HT1080 (cell line): Measurements from ENCODE around the gene CASZ1. TPM values are rescaled to one million over a fixed set of nuclear protein-coding genes. Genes with fewer than 3 reads are reported as not detected.

Experiments
- DNase-seq: peaks from one replicate; pipeline ENCODE4 v3.0.0-alpha.2; 2015; ENCODE audit warnings: low read depth
- total RNA-seq: library from RNA; depleted of rRNA; stranded (reverse); fragments of >200 nt; shearing (Covaris generic); gene quantifications from 2 replicates; pipeline ENCODE4 v1.2.3, GENCODE V29; 2014

Gene CASZ1
- total RNA-seq, 1 experiment from 2014 or later: 1.7 TPM

DNA sequence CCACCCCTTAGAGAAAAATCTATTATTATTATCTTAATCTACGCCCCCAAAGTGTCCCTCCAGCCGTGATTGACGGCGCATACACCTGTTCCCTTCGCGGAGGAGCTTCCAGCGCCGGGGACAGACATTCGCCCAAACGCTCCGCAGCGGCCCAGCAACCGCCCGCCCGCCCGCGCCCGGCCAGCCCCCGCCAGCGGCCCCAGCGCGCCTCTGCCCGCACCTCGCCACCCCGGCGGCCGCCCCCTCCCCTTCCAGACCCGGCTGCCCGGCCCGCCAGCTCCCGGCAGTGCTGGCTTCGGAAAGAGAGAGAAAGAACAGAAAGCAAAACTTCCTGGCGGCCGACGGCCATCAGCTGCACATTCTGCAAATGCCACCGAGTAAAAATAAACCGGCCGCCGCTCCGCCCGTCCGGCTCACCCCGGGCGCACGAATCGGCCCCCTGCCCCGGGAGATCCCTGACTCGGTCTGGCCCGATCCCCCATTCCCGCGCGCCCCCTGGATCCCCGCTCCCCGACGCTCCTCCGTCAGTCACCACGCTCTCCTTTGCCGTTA lies 1.6 kb downstream of the CASZ1 start:
- DNase-seq: no peak

DNA sequence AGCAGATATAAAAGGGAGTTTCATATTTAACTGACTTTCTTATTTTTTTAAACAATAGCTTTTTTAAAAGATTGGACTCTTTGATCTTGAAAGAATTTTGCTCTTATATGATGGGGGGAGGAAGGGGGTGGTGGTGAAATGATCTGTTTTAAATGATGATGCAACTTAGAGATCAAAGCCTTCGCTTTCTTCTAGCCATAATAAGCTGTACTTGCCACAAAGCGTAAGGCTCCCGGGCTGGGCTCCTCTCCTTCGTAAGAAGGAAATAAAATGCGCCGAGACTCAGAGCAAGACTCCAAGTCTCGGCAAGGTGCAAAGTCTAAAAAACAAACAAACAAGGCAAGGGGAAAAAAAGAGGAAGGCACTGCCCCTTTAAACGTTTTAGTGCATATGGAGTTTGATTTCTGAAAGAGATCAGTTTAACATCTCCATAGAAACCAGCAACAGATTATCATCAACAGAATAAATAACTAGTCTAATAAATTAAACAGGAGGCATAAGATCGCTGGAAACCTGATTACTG lies 3.3 kb downstream of the CASZ1 start:
- DNase-seq: no peak

DNA sequence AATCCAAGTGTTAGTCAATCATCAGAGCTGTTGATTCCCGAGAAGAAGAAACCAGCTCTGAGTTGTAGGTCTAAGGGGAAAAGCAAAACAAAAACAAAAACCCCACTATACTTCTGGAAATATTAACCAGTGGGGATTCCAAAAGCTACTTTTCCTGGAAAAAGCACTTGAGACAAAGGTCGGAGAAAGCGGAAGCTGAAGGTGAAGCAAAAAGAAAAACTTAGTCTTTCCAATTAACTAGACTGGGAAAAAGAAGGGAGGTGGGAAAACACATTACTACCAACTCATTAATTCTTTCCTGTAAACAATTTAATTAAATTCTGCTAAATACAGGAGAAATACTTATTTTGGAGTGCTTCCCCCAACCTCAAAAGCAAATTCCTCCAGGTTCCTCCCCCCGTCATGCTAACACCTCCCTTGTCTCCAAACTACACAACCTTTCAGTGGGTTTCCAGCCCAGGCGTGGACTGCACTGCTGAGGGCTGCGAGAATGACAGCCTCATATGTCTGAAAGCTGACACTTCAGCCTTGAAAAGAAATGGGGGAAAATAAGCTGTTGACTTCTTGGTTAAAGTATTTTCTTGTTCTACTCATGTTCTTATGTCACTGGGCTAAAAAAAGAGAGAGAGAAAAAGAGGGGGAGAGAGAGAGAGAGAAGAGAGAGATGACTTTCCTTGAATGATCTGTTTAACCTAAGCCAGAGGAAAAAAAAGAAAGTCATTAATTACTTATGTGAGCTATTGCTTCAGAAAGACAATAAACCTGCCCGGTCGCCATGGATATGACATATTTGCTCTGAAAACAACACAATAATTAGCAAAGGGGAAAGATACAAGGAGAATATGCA lies 5.1 kb downstream of the CASZ1 start:
- DNase-seq: no peak

DNA sequence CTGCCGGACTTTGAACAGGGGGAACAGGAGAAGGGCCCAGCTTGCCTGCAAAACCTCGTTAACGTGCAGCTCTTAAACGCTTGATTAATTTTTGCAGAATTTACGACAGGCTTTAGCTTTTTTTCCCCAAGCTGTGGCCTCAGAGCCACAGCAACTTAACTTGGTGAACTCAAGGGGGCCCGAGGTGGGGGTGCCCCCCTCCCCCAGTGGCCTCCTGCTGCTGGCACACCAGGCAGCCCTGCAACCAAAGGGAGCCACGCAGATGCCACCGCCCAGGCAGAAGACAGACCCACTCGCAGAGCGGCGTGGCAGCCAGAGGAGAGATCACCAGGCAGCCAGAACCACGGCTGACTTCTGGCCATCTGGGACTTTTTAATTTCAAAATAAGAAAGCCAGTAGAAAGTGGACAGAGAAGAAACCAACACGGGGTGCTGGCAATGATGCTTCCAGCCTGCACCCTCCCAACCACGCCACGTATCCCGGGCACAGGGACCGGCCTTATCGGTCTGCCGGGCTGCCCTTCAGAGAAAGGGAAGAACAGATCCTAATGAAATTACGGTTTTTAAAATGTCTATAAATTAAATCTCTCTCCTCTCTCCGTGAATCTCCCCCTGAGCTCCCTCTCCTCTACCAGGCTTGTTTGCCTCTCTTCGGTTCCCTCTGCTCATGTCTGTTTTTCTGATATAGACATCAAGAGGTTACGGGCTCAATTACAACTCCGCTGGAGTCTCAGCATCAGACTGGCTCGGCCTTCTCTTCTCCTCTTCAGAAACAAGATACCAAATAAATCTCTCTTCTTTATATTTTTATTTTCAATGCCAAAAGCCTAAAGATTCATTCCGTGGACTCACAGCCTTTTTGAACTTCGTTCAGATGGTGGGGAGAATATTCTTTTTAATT lies 6.4 kb downstream of the CASZ1 start:
- DNase-seq: no peak

DNA sequence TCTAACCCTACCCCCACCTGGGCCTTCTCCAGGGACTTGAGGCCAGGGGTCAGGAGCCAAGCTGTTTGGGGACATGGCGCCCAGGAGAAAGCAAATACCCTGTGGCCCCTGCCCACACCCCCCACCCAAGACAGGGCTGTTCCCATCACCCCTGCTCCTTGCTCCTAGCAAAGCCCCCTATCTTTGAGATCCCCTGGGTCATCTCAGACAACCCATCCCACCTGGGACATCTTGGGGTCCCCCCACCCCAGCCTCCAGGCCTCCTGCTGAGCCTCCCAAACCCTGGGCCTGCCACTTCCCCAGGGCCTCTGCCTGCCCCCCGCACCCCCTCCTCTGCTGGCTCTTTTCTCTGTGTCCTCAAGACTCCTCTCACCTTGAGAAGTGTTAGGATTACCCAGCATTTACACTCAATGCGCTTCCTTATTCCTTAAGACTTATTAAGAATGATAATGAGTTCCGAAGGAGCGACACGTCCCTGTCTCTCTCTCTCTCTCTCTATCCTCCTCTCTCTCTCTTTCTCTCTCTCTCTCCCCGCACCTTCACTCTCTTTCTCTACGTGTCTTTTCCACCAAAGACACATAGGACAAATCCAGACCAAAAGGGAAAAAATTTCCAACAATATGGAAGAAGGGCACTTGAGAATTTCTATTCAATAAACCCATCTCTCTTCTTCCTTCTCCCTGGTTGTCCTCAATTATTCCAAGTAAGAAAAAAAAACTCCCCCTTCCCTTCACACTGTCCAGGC lies 7.2 kb downstream of the CASZ1 start:
- no peak for DNase-seq

DNA sequence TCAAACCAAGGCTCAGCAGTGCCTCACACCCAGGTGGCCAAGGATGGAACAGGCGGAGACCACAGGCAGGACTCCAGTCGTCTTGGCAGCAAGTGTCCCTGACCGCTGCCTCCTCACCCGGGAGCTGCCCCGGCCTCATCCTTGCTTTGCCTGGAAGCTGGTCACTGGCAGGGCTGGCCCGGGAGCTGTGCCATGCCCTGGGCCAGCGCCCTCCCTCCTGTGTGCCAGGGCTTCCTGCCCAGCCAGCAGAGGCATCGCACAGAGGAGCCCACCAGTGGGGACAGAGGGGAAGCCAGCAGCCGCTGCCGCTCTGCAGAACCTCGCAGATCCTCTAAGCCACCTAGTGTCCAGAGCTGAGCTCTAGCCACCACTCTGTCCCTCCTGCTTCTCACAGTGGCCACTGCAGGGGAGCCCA lies 7.8 kb downstream of the CASZ1 start:
- DNase-seq: peak; percentile 37

DNA sequence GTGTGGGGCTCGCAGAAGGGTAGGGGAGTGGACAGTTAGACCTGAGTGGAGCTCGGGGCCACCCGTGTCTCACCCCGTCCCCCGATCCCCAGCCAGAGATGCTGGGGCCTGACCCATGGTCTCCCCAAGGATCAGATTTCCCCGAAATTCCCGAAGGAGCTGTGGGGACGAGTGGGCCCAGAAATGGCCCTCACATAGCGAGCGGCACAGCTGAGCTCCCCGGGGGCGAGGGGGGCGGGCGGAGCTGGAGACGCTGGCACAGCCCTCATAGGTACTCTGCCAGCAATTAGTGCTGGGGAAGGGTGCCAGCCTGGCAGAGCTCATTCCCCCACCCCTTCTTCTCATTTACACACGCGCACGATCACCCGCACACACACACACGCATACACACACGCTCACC lies 9.2 kb downstream of the CASZ1 start:
- no peak for DNase-seq

DNA sequence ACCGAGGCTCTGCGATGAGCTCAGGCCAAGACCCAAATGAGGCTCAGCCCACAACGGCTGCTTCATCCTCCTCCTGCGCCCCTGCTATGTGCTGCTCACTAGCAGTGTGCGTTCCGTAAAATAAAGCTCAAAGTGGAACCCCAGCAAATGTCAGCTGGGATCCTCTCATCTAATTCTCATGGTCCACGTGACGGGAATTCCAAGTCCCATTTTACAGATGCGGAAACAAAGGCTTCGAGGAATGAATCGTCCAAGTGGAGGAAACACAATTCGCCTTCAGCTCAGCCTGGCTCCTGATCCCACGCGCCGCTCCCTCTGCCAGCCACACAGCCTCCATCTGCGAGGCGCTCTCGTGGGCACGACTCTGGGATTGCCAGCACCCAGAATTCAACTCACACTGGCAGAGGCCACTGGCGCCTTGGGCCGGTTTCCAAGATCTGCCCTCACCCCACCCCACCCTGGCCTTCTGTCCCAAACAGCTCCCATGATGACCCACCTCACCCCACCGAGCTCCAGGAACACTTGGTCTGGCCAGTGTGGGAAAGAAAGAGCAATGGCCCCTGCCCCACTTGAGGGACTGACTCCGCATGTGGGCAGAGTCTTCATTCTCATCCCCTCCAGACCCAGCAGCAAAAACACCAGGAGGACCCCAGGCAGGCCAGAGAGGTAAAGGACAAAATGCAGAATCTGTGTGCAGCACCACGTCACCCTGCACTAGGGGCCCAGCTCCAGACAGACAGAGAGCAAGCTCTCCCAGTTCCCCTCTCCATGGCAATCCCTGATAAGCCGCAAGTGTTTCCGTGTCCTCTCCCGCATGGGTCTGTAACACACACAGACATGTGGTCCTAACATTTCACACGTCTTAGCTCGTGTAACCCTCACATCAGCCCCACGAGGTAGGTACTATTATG lies 10.5 kb downstream of the CASZ1 start:
- no peak for DNase-seq

DNA sequence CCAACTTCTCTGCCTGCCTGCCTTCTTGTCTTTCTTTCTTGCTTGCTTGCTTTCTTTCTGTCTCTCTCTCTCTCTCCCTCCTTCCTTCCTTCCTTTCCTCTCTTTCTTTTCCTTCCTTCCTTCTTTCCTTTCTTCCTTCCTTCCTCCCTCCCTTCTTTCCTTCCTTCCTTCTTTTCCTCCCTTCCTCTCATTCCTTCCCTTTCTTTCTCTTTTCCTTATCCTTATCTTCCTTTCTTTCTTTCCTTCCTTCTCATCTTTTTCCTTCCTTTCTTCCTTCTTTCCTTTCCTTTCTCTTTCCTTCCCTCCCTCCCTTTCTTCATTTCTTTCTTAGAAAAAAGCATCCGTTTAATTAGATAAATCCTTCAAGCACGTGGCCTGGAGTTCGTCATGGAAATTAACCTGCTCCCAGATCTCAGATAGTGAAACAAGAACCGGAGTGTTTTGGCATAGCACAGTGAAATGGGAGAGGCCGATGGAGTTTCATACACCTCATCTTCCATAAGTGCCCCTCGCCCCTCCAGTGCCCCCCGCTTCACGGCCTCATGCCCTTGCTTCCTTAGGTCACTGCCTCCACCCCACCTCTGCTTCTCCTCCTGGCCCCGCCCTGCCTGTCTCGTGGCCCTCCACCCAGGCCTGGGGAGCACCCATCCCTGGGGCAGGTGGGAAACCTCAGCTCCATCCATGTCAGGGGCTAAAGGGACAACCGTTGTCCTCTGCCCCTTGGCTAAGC lies 11.3 kb downstream of the CASZ1 start:
- DNase-seq: no peak

DNA sequence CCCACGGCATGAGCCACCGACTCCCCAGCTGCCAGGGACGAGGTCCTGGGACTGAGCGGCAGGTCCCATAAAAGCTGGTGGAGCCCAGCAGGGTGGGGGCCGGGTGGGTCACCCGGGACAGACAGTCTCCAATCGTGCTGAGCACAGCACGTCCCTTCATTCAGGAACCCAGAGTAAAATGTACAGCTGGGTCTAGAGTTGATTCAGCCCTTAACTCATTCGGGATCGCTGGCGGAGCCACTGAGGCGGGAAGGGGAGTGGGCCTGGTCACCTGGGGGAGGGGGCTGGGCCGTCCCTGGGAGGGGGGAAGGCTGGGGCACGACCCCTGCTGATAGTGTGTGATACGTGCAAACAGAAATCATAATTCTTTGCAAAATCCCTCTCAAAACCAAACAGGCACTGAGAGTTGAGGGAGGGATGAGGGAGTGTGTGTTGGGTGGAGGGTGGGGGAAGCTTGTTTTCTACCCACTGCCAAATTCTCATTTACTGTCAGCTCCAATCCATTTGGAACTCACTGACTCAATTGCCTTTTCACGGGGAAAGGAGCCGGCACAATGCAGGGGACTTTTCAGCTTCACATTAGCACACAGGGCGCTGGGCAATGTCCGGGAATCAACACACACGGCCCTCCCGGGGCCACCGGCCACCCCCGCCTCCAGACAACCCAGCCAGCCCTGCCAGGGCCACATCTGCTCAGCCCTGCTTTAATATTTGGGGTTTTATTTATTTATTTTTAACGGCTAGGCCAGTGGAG lies 13.8 kb downstream of the CASZ1 start:
- no peak for DNase-seq

DNA sequence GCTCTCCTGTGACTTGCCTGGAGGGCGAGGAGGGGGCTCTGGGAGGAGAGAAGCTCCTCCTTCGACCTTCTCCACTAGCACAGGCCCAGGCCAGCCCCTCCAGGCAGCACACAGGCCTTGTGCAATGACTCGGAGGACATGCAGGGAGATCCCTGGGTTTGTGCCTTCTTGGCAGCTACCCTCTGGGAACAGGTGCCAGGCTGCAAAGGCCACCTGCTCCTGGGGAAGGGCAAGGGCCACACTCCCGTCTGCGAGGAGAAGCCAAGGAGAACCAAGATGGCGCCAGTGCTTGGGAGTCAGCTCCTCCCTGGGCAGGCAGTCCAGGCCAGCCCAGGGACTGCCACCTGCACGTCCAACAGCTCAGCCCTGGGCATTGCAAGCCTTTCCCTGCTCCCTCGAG lies 15.3 kb downstream of the CASZ1 start:
- DNase-seq: no peak

DNA sequence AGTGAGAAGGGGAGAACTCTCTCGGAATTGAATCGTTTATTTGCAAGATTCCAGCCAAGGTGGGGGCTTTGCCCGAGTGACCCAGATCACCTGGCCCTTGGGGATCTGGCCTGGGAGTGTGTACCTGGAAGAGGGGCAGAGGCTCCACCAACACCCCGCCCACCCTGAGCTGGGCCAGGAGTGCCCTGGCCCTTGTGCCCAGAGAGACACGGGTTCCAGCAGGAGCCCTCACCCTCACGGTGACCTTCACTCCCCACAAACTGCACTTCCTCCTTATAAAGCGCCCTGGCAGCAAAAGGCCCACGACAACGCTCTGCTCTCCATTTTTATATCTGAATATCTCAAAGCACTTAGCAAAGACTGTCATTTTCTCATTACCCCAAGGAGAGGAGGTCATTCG lies 16.6 kb downstream of the CASZ1 start:
- DNase-seq: no peak

DNA sequence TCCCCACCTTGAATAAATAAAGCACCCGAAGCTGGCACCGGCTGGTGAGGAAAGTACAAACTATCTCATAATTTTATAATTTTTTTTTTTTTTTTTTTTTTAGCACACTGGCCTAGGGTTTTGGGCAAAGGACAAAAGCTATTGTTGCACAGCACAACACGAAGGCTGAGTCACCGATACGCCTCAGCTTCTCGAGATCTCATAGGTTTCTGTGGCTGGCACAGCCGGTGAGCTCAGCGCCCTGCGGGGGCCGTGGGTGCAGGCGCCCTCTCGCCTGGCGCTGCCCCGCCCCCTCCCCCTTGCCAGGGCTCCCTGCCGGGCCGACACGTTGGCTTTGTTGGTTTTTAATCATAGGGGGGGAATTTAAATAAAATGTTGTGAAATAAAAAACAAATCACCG lies 17.2 kb downstream of the CASZ1 start:
- DNase-seq: peak; percentile 77

DNA sequence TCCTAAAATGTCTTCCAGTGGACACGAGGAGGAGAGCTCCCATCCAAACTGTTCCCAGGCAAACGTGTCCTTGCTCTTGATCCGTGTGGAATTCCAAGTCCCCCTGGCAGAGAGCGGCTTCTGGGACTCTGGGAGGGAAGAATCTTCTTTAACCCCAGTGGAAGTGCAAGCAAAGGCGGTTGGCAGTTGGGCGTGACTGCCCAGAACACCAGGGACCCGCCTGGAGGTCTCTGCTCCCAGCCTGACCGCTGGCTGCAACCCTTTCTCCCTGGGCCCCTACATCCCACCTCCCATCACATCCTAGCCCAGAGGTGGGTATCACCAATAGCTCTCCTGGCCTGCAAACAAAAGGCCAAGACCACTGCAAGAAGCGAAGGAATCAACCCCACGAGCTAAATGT lies 17.8 kb downstream of the CASZ1 start:
- no peak for DNase-seq

DNA sequence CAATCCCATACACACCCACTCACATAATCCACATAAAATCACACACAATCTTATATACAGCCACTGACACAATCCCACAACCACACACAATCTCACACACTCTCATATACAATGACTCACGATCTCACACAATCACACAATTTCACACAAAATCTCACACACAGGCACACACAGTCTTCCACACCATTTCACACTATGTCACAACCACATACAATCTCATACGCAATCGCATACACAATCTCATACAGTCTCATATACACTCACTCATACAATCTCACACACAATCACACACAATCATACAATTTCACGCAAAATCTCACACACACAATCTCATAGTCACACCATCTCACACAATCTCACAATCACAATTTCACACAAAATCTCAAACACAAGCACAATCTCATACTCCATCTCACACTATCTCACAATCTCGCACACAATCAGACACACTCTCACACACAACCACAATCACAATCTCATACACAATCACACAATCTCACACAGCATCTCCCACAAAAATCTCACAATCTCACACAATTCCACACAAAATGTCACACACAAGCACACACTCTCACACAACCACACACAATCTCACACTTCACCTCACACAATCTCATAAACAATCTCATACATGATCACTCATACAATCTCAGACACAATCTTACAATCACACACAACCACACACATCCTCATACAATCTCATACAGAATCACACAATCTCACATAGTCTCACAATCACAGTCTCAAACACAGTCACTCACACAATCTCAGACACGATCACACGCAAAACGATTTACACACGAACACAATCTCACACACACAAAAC lies 18.5 kb downstream of the CASZ1 start:
- no peak for DNase-seq

DNA sequence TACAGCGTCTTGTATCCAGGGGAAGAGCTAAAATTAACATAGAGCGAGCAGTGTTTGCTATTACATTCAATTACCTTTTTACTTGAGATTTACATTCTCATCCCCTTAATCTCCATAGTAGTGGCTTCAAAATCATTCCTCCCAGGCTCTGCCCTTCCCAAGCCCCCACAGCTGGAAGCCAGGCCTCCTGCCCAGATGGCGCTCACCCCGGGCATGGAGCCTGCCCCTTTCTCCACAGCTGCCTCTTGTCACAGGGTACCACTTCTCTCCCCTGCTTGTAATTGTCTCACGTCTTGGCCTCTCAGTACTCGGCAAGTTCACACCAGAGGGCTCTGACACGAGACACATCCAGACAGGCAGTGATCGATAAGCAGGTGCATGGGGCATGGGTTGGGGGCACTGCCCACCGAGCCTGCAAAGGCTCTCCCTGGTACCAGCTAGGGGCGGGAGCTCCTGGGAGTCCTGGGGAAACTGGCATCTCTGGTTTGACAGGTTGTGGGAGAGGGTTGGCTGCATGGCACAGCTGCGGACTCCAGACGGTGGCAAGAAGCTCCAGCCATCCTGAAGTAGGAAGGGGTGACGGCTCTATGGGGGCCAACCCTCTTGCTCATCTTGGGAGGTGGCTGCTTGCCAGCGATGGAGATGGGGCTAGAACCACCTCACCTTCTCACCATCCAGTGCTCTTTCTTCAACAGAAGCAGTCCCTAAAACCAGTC lies 20.1 kb downstream of the CASZ1 start:
- no peak for DNase-seq

DNA sequence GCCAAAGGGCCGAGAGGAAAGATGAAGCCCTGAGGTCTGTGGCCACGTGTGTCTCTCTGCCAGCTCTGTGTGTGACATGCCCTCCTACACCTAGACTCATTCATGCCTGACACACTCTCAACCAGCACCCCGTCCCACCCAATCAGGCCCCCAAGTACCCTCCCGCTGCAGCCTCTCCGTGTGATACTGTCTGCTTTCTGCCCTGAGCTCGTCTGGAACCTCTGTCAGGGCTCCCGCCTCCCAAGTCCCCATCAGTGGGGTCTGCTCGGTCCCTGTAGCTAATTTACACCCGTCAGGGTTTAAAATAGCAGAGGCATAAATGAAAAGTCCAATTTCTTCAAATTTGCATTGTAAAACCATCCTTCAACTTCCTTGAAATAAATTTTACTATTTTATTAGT lies 20.7 kb downstream of the CASZ1 start:
- DNase-seq: no peak
